ENCODE measurements around the gene SKIDA1. TPM values are rescaled to one million over a fixed set of nuclear protein-coding genes. Genes with fewer than 3 reads are reported as not detected.

SKIDA1 gene
- total and polyA plus RNA-seq, 12 donors = 0.64 to 3.5 (median 2.4) TPM

DNA sequence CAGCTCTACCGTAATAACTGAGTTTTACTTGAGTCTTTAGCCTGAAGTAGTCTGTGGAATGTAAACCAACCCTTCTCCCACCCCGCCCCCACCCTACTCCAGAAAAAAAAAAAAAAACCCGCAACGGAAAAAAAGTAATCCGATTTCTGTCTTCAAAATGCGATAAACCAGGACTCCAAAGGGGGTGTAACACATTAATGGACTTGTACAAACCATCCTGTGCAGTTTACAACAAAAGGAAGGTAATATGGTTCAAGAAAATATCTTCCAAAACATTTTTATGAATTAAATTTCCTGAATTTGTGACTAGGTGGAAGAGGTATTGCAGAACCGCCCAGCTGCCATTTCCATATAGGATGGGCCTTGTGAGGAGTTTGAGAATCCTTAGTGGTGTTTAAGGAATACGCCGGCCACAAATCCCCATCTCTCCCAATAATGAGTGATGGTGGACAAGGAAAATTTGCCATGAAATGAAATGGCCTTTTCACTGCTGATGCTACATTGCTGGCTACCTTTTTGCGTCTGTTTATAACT is 10.6 kb downstream of the SKIDA1 start:
- TF ChIP-seq, protein P1, sequence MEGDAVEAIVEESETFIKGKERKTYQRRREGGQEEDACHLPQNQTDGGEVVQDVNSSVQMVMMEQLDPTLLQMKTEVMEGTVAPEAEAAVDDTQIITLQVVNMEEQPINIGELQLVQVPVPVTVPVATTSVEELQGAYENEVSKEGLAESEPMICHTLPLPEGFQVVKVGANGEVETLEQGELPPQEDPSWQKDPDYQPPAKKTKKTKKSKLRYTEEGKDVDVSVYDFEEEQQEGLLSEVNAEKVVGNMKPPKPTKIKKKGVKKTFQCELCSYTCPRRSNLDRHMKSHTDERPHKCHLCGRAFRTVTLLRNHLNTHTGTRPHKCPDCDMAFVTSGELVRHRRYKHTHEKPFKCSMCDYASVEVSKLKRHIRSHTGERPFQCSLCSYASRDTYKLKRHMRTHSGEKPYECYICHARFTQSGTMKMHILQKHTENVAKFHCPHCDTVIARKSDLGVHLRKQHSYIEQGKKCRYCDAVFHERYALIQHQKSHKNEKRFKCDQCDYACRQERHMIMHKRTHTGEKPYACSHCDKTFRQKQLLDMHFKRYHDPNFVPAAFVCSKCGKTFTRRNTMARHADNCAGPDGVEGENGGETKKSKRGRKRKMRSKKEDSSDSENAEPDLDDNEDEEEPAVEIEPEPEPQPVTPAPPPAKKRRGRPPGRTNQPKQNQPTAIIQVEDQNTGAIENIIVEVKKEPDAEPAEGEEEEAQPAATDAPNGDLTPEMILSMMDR (IDR thresholded peaks at IDR 0.05) = no peak
- no peak for TF ChIP-seq POLR2A (IDR thresholded peaks at IDR 0.05)
- DNase-seq = no peak
- intact Hi-C loops (cut with DNase I) = loop anchor here in 1 of 2 donors (5.0 kb wide), 1 partner anchor 217 kb away; no protein-coding TSS in a partner anchor
- Histone ChIP-seq H3K4me3 (no peak overlapping the region), H3K9me3 (replicated peaks in 1 of 3) (no peaks in the 10 kb centered on the region), H3K4me1 (replicated peaks in 1 of 2) (peaks cover 12 to 15% of the 10 kb centered on the region in 2 donors), H3K36me3 (replicated peaks in 1 of 2) (no peaks in the 10 kb centered on the region), H3K27ac (no peak overlapping the region), H3K27me3 (no peaks in the 10 kb centered on the region)
- WGBS, 4 donors = 85 to 90% (median 90%) methylated on average over 10 of the region's 10 CpGs

DNA sequence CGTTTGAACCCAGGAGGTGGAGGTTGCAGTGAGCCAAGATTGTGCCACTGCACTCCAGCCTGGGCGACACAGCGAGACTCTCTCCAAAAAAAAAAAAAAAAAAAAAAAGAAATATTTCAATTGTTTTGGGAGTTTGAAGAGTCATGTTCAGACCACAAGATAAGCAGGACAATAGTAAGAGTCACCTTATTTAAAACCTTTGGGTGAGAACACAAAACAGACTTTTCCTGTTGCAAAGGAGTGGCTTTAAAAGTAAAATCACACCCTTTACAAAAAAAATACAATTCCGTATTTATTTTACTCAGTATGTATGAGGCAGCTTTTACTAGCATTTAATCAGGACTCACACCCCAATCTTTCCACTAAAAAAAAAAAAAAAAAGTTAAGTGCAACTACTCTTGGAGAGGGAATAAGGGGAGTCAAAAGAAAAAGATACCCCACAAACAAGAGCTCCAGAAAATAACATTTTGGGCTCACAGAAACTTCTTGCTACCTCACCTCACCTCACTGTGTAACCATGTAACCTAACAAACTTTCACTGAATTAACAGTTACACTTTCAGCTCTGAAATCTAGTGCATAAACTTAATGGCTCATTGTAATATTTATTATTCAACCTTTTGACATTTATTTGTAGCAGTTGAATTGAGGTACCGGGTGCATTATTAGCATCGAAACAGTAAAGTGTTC is 11.2 kb downstream of the SKIDA1 start:
- intact Hi-C loops (cut with DNase I) = no loop called here
- WGBS, 4 donors = 85 to 92% (median 86%) methylated on average over 6 of the region's 6 CpGs
- H3K9me3 ChIP-seq (replicated peaks in 1 of 3) = no peaks in the 10 kb centered on the region
- H3K4me1 ChIP-seq (replicated peaks in 1 of 2) = peaks cover 8 to 14% of the 10 kb centered on the region in 2 donors
- TF ChIP-seq POLR2A (IDR thresholded peaks at IDR 0.05) = no peak
- TF ChIP-seq, protein P1 (IDR thresholded peaks at IDR 0.05) = no peak
- DNase-seq = no peak
- no peaks in the 10 kb centered on the region for H3K27me3 ChIP-seq
- no peak overlapping the region for H3K4me3 ChIP-seq
- no peaks in the 10 kb centered on the region for H3K36me3 ChIP-seq (replicated peaks in 1 of 2)
- H3K27ac ChIP-seq = no peak overlapping the region

DNA sequence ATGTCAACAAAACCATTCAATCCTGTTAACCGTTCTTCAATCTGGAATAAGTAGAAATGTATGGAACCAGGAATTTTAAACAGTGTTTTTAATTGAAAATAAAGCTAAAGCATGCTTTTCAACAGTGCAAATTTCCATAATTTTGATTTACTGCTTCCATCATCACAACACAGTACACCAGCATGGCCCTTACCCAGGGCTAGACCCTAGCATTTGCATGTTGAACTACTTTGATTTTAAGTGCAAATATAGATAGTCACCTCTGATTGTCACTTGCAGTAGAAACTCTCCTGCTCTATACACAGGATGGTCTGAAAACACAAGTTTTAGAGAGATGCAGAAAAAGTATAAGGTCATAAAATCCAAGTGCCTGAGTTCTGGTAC is 12.1 kb downstream of the SKIDA1 start:
- 91 to 98% (median 95%) methylated on average over 1 of the region's 1 CpG for WGBS, 4 donors
- Histone ChIP-seq H3K4me1 (replicated peaks in 1 of 2) (peaks cover 7 to 11% of the 10 kb centered on the region in 2 donors), H3K27ac (no peak overlapping the region), H3K36me3 (replicated peaks in 1 of 2) (no peaks in the 10 kb centered on the region), H3K9me3 (replicated peaks in 1 of 3) (no peaks in the 10 kb centered on the region), H3K4me3 (no peak overlapping the region), H3K27me3 (no peaks in the 10 kb centered on the region)
- TF ChIP-seq, protein P1 (IDR thresholded peaks at IDR 0.05) = no peak
- no peak for TF ChIP-seq POLR2A (IDR thresholded peaks at IDR 0.05)
- no peak for DNase-seq
- intact Hi-C loops (cut with DNase I) = no loop called here

DNA sequence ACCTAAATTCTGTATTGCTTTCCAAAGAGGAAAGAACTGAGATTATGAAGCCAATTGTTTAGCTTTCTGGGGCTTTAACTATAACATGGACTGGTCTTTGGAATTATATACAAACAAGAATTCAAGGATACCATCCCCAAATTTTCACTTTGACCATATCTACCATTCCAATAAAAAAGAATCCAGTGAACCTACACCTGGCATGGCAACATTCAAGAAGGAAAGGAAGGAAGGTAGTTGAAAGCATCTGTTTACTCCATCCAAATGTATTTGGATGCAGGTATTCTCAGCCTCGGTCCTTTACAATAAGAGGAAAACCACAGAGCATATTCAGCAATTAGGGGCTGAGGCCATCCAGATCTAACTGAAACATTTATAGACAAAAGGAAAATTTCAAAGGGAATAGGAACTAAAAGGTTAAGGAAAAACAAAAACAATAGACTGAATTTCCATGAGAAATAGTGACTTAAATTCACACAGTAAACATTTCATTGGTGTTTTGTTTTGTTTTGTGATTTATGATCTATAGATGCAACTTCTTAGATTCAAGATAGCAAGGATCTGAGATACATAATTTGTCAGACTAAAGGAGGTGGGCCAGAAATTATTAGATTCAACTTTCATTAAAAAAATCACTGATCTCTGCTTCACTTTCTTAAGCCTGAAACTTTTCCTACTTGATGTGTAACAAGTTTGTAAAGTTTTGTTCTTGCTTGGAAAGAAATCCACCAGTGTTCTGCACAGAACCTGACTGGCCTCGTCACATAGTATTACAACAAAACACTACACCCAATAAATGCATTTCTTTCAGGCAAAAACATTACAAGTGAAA is 12.7 kb downstream of the SKIDA1 start:
- TF ChIP-seq POLR2A (IDR thresholded peaks at IDR 0.05) = no peak
- TF ChIP-seq, protein P1 (IDR thresholded peaks at IDR 0.05) = no peak
- DNase-seq = no peak
- Histone ChIP-seq H3K36me3 (replicated peaks in 1 of 2) (no peaks in the 10 kb centered on the region), H3K27me3 (no peaks in the 10 kb centered on the region), H3K4me1 (replicated peaks in 1 of 2) (peaks cover 7 to 11% of the 10 kb centered on the region in 2 donors), H3K9me3 (replicated peaks in 1 of 3) (no peaks in the 10 kb centered on the region), H3K4me3 (no peak overlapping the region), H3K27ac (no peak overlapping the region)
- intact Hi-C loops (cut with DNase I) = no loop called here
- WGBS, 4 donors = 93 to 96% (median 94%) methylated on average over 2 of the region's 2 CpGs

Measured in adrenal gland (tissue), 12 donors.